ENCODE measurements around the gene ARPC4. TPM values are rescaled to one million over a fixed set of nuclear protein-coding genes. Genes with fewer than 3 reads are reported as not detected.

Gene ARPC4
- total and polyA plus RNA-seq, 2 of the 13 experiments (the other 11 are each of a cell fraction or from before 2014, with no cell fraction given) = 30.1 to 83.6 TPM

GRCh38 chr3:9834520-9835380, 41.9 kb downstream of the ARPC4 start (continued):
- TF ChIP-seq HINFP (CRISPR knock-in tag; IDR thresholded peaks at IDR 0.05; ENCODE audit: low read depth) (no peak), THAP11 (CRISPR knock-in tag; IDR thresholded peaks at IDR 0.05) (no peak), SOX13 (IDR thresholded peaks at IDR 0.05) (no peak), SOX13 (CRISPR knock-in tag; conservative IDR thresholded peaks at IDR 0.05 in 1 of 2, IDR thresholded peaks at IDR 0.05 in 1 of 2) (peak in 1 of 2 experiments; percentile 77; a peak in 2 of 4 replicates), ZNF207 (IDR thresholded peaks at IDR 0.05; ENCODE audit: borderline replicate concordance) (no peak), ZNF687 (CRISPR knock-in tag; IDR thresholded peaks at IDR 0.05) (0 out of 2 replicates have a peak, but pooled peaks have one; percentile 44), E2F5 (CRISPR knock-in tag; conservative IDR thresholded peaks at IDR 0.05) (no peak), ZNF607 (CRISPR knock-in tag; IDR thresholded peaks at IDR 0.05; ENCODE audit: borderline replicate concordance) (no peak), AKNA (CRISPR knock-in tag; IDR thresholded peaks at IDR 0.05; ENCODE audit: borderline replicate concordance) (no peak), RAD21 (CRISPR knock-in tag; IDR thresholded peaks at IDR 0.05) (no peak), ZNF20 (CRISPR knock-in tag; IDR thresholded peaks at IDR 0.05) (no peak), TBL1XR1 (IDR thresholded peaks at IDR 0.05; ENCODE audit: borderline replicate concordance, low read length, partially characterized antibody) (peak; percentile 86), MXI1 (IDR thresholded peaks at IDR 0.05; ENCODE audit: borderline replicate concordance, low read depth, low read length) (no peak), TFDP1 (CRISPR knock-in tag; IDR thresholded peaks at IDR 0.05; ENCODE audit: borderline replicate concordance) (no peak), NR2F1 (CRISPR knock-in tag; IDR thresholded peaks at IDR 0.05) (peak in 1 of 2 experiments; percentile 67; a peak in 3 of 4 replicates)

All from HepG2 (cell line).